Lower leg skin (tissue), 4 donors: Measurements from ENCODE around the gene WHRN. TPM values are rescaled to one million over a fixed set of nuclear protein-coding genes. Genes with fewer than 3 reads are reported as not detected.

ENCODE experiments used
- DNase-seq, 2 donors: peaks; one replicate each; pipeline ENCODE4 v3.0.0-alpha.2; 2019; ENCODE audit warnings: low spot score in 2 of 2
- H3K4me3 ChIP-seq: fragments of 200-600 bp; sonication (generic); 2 replicates; pipeline ENCODE4 v1.5.1; 2017; ENCODE audit warnings: mild to moderate bottlenecking, low read depth; ENCODE audit not compliant: poor library complexity, severe bottlenecking
- POLR2A ChIP-seq, 2 donors: fragments of 450-650 bp; IDR thresholded peaks; one replicate each; pipeline ENCODE4 v1.6.1; 2016 to 2017; ENCODE audit warnings: antibody characterized with exemption in 2 of 2, mild to moderate bottlenecking in 1 of 2, moderate library complexity in 1 of 2
- WGBS, 2 donors: methylation state at CpG; one replicate each; pipeline ENCODE4 v1.1.5; 2018; 5-methylcytosine and 5-hydroxymethylcytosine counted together
- intact Hi-C: fragments of 100-400 bp; cut with DNase I; formaldehyde crosslinking; loops from one replicate; pipeline ENCODE4 v1.15.0; 2023; ENCODE audit warnings: low total_unique reads
- total RNA-seq, 4 donors: library from RNA; depleted of rRNA; stranded (reverse); fragments of >200 nt; gene quantifications; one replicate each; pipeline ENCODE4 v1.1.0, GENCODE V29; 2016
- TF ChIP-seq, protein P1 (sequence below), 3 donors: fragments of 450-650 bp; IDR thresholded peaks; one replicate each; pipeline ENCODE4 v1.5.1; 2016; ENCODE audit warnings: antibody characterized with exemption in 3 of 3, mild to moderate bottlenecking in 3 of 3, moderate library complexity in 2 of 3

Gene WHRN
- total RNA-seq, 4 donors from 2014 or later, result 8.7 to 15.0 (median 10.5) TPM

DNA sequence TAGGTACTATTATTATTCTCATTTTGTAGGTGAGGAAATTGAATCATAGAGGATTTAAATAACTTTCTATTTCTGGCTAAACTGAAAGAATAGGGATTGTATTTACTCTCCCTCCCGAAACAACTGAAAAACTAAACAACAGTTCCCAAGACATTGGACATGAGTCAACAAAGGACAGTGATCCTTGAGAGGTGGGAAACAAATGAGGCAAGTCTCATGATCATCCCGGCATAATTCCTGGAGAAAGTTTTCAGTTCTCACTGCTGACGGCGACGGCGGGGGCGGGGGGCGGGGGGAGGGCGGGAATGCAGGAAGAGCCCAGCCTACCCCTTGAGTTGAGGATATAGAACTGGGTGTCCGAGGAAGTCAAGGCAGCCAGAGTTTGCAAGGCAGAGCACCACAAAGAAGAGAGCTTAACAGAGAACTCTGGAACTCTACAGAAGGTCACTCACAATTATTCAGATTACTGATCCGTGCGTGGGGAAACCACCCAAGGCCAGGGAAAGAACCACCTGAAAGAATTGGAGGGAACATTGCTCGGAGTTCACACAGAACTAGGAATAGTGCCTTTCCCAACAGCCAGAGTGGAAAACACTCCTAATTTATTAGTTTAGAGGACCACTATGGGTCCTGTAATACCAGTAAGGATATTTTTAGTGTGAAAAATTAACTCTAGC, 27.4 kb upstream of the WHRN start:
- no peak overlapping the region for H3K4me3 ChIP-seq
- 44 to 49% methylated on average over 13 of the region's 13 CpGs for WGBS, 2 donors
- intact Hi-C loops, result no loop called here
- TF ChIP-seq POLR2A (IDR thresholded peaks at IDR 0.05), result no peak
- TF ChIP-seq, protein P1, sequence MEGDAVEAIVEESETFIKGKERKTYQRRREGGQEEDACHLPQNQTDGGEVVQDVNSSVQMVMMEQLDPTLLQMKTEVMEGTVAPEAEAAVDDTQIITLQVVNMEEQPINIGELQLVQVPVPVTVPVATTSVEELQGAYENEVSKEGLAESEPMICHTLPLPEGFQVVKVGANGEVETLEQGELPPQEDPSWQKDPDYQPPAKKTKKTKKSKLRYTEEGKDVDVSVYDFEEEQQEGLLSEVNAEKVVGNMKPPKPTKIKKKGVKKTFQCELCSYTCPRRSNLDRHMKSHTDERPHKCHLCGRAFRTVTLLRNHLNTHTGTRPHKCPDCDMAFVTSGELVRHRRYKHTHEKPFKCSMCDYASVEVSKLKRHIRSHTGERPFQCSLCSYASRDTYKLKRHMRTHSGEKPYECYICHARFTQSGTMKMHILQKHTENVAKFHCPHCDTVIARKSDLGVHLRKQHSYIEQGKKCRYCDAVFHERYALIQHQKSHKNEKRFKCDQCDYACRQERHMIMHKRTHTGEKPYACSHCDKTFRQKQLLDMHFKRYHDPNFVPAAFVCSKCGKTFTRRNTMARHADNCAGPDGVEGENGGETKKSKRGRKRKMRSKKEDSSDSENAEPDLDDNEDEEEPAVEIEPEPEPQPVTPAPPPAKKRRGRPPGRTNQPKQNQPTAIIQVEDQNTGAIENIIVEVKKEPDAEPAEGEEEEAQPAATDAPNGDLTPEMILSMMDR (IDR thresholded peaks at IDR 0.05), result no peak
- no peak for DNase-seq

DNA sequence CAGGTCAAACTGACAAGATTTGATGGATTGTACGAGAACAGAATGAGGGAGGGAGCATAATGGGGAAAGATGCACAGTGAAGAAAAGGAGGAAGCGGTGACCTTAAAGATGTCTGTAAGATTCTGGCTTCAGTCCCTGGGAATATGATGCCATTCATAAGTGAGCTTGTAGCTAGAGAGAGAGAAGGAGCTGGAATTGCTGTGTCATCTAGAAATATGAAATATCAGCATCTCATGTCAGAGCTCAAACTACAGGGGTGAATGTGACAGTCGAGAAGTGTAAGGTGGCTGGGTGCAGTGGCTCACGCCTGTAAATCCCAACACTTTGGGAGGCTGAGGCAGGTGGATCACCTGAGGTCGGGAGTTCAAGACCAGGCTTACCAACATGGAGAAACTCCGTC, 24.0 kb upstream of the WHRN start:
- no peak for DNase-seq
- intact Hi-C loops, result no loop called here
- no peak overlapping the region for H3K4me3 ChIP-seq
- WGBS, 2 donors, result 88 to 94% methylated on average over 6 of the region's 6 CpGs
- no peak for TF ChIP-seq POLR2A (IDR thresholded peaks at IDR 0.05)
- TF ChIP-seq, protein P1 (IDR thresholded peaks at IDR 0.05), result no peak

DNA sequence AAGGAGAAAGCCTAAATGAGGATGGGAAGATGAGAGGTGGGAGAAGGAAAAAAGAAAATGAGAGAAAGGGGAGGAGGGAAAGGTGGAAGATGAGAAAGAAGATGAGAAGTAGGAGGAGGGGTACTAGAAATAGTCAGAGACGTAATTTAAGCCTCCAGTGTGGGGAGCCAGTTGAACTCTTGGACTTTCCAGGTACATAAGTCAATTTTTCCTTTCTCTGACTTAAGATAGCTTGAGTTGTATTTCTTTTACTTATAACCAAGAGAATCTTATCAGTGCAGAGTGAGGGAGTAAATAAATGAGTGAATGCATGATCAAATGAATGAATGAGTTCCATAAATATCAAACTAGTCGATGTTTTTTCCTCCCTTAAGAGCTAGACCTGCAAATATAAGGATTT, 21.5 kb upstream of the WHRN start:
- TF ChIP-seq POLR2A (IDR thresholded peaks at IDR 0.05), result no peak
- TF ChIP-seq, protein P1 (IDR thresholded peaks at IDR 0.05), result no peak
- intact Hi-C loops, result no loop called here
- no peak for DNase-seq
- 79 to 88% methylated on average over 2 of the region's 2 CpGs for WGBS, 2 donors
- H3K4me3 ChIP-seq, result no peak overlapping the region

DNA sequence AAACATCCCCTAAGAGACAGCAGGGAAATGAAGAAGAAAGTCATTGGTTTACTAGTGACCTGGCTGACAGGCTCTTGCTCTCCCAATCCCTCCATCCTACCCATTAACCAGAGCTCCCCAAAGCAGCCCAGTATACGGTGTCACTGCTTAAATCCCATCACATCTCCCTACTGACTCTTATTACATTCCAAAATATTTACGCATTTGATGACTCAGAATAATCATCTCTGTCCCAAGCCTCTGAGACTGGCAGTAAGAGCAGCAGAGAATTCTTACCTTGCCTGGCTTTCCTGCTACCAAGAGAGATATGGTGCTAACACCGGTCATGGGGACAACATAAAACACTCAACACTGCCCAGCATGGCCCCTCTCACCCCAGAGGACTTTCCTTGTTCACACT, 20.2 kb upstream of the WHRN start:
- intact Hi-C loops, result no loop called here
- 71 to 75% methylated on average over 3 of the region's 3 CpGs for WGBS, 2 donors
- no peak overlapping the region for H3K4me3 ChIP-seq
- TF ChIP-seq, protein P1 (IDR thresholded peaks at IDR 0.05), result no peak
- no peak for TF ChIP-seq POLR2A (IDR thresholded peaks at IDR 0.05)
- no peak for DNase-seq

DNA sequence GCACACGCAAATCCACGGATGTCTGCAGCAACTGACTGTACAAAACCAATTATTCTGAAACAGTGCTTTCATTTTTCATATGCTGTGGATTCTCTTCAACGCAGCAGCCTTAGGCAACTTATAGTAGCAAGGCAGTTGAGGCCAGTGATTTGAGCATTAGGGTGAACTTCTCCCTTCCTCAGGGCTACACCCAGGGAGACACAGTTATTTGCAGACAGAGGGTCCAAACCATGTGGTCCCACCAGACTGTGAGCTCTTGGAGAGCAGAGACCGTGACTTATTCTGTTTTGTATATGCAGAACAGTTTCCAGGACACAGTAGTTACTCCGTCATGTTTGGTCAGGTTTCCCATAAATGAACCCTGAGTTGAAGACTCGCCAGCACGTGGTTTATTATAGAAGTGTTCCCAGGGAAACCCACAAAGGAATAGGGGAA, 19.0 kb upstream of the WHRN start:
- WGBS, 2 donors, result 31 to 40% methylated on average over 7 of the region's 7 CpGs
- intact Hi-C loops, result no loop called here

More for the DNA sequence above, 19.0 kb upstream of the WHRN start:
- no peak for DNase-seq
- no peak overlapping the region for H3K4me3 ChIP-seq
- no peak for TF ChIP-seq POLR2A (IDR thresholded peaks at IDR 0.05)
- TF ChIP-seq, protein P1 (IDR thresholded peaks at IDR 0.05), result no peak
